SK-N-SH (cell line): Measurements from ENCODE around the gene TMEM72. TPM values are rescaled to one million over a fixed set of nuclear protein-coding genes. Genes with fewer than 3 reads are reported as not detected.

Source experiments
- CTCF ChIA-PET: fragments of 300-600, 350-600 bp; formaldehyde crosslinking; extraction: SDS; loops from one replicate; lab custom pipeline; 2021; lab: Yijun Ruan, JAX
- POLR2A ChIA-PET: fragments of 350-600 bp; sonication (Branson Sonifier 250); formaldehyde crosslinking; extraction: SDS; loops from one replicate; lab custom pipeline; 2020; ENCODE audit warnings: antibody characterized with exemption, inconsistent platforms; lab: Yijun Ruan, JAX
- DNase-seq: peaks from one replicate; pipeline ENCODE4 v3.0.0; 2012
- H2AFZ ChIP-seq: fragments of 200-600 bp; sonication (generic); 2 replicates; pipeline ENCODE4 v1.8.1; 2016; ENCODE audit warnings: antibody characterized with exemption, mild to moderate bottlenecking, low read depth
- H3F3A ChIP-seq: fragments of 200-600 bp; sonication (generic); replicated peaks from 2 replicates; pipeline ENCODE3; 2016; ENCODE audit warnings: antibody characterized with exemption, mild to moderate bottlenecking; ENCODE audit not compliant: insufficient read depth
- H3K27ac ChIP-seq, 2 experiments: fragments of 200-500 bp in 1 of 2; fragments of 200-600 bp in 1 of 2; sonication (Bioruptor generic) in 1 of 2; sonication (generic), shearing (Covaris generic) in 1 of 2; 2 replicates each; pipeline versions ENCODE4 v1.5.1 to v1.6.1; 2014 to 2016; ENCODE audit warnings: low read depth in 2 of 2, inconsistent platforms in 1 of 2, low read length in 1 of 2, mild to moderate bottlenecking in 1 of 2, mixed read lengths in 1 of 2
- H3K27me3 ChIP-seq: fragments of 200-600 bp; sonication (generic), shearing (Covaris generic); 2 replicates; pipeline ENCODE4 v1.6.1; 2016; ENCODE audit warnings: mixed run types; ENCODE audit not compliant: insufficient read depth
- H3K36me3 ChIP-seq, 2 experiments: fragments of 200-500 bp in 1 of 2; fragments of 200-600 bp in 1 of 2; sonication (Bioruptor generic) in 1 of 2; sonication (generic) in 1 of 2; replicated peaks in 1 of 2; 2 replicates each; pipeline versions ENCODE3 to v1.5.1; 2014 to 2016; ENCODE audit warnings: low read length in 1 of 2, mild to moderate bottlenecking in 1 of 2; ENCODE audit not compliant: insufficient read depth in 2 of 2, control insufficient read depth in 1 of 2
- H3K4me1 ChIP-seq, 2 experiments: fragments of 200-500 bp in 1 of 2; fragments of 200-600 bp in 1 of 2; sonication (Bioruptor generic) in 1 of 2; sonication (generic), shearing (Covaris generic) in 1 of 2; 2 replicates each; pipeline versions ENCODE4 v1.5.1 to v1.6.1; 2014 to 2016; ENCODE audit warnings: low read depth in 1 of 2, low read length in 1 of 2, mixed run types in 1 of 2; ENCODE audit not compliant: insufficient read depth in 2 of 2, control insufficient read depth in 1 of 2
- H3K4me2 ChIP-seq: fragments of 200-600 bp; sonication (generic), shearing (Covaris generic); 2 replicates; pipeline ENCODE4 v1.6.1; 2017; ENCODE audit warnings: mixed run types
- H3K4me3 ChIP-seq, 2 experiments: fragments of 200-500 bp in 1 of 2; fragments of 200-600 bp in 1 of 2; sonication (Bioruptor generic) in 1 of 2; sonication (generic), shearing (Covaris generic) in 1 of 2; 2 replicates each; pipeline versions ENCODE4 v1.5.1 to v1.8.1; 2014 to 2016; ENCODE audit warnings: low read depth in 2 of 2, inconsistent platforms in 1 of 2, low read length in 1 of 2, mild to moderate bottlenecking in 1 of 2, mixed read lengths in 1 of 2, moderate library complexity in 1 of 2
- H3K79me2 ChIP-seq: fragments of 200-600 bp; sonication (generic); 2 replicates; pipeline ENCODE4 v1.8.1; 2017; ENCODE audit warnings: mild to moderate bottlenecking; ENCODE audit not compliant: insufficient read depth
- H3K9ac ChIP-seq: fragments of 200-600 bp; sonication (generic); 2 replicates; pipeline ENCODE4 v1.6.1; 2017; ENCODE audit warnings: mixed run types
- H3K9me2 ChIP-seq: fragments of 200-600 bp; sonication (generic); 2 replicates; pipeline ENCODE4 v1.6.1; 2017; ENCODE audit warnings: mixed run types
- H3K9me3 ChIP-seq: fragments of 200-600 bp; sonication (generic); 2 replicates; pipeline ENCODE4 v1.6.1; 2017; ENCODE audit warnings: mixed run types, mild to moderate bottlenecking, moderate library complexity
- H4K20me1 ChIP-seq: fragments of 200-600 bp; sonication (generic); 2 replicates; pipeline ENCODE4 v1.6.1; 2017; ENCODE audit warnings: mild to moderate bottlenecking, mixed run types; ENCODE audit not compliant: insufficient read depth
- CHD2 ChIP-seq: fragments of 150-350 bp; IDR thresholded peaks from 2 replicates; pipeline ENCODE4 v1.6.1; 2018; ENCODE audit warnings: low read length; ENCODE audit not compliant: partially characterized antibody
- ELF1 ChIP-seq: IDR thresholded peaks from 2 replicates; pipeline ENCODE4 v1.4.0; 2012
- JUND ChIP-seq: IDR thresholded peaks from 2 replicates; pipeline ENCODE4 v1.4.0; 2012
- MAX ChIP-seq: IDR thresholded peaks from 2 replicates; pipeline ENCODE4 v1.4.0; 2012; ENCODE audit warnings: low read depth
- MEF2A ChIP-seq: IDR thresholded peaks from 2 replicates; pipeline ENCODE4 v1.4.0; 2012; ENCODE audit warnings: low read depth, borderline replicate concordance
- MXI1 ChIP-seq: IDR thresholded peaks from 2 replicates; pipeline ENCODE4 v1.6.1; 2012; ENCODE audit warnings: mild to moderate bottlenecking, low read depth, low read length, improper control_type of control experiment
- NFIC ChIP-seq: IDR thresholded peaks from 2 replicates; pipeline ENCODE4 v1.4.0; 2012; ENCODE audit warnings: borderline replicate concordance
- REST ChIP-seq: IDR thresholded peaks from 2 replicates; pipeline ENCODE4 v1.6.1; 2012; ENCODE audit warnings: mild to moderate bottlenecking, low read depth, low read length, moderate library complexity
- RFX5 ChIP-seq: IDR thresholded peaks from 2 replicates; pipeline ENCODE4 v1.6.1; 2012; ENCODE audit warnings: mild to moderate bottlenecking, improper control_type of control experiment, low read length
- RXRA ChIP-seq: IDR thresholded peaks from 2 replicates; pipeline ENCODE4 v1.4.0; 2012; ENCODE audit warnings: low read depth, mild to moderate bottlenecking, borderline replicate concordance
- SMC3 ChIP-seq: IDR thresholded peaks from 2 replicates; pipeline ENCODE4 v1.6.1; 2012; ENCODE audit warnings: low read depth, low read length, improper control_type of control experiment
- TAF1 ChIP-seq: IDR thresholded peaks from 2 replicates; pipeline ENCODE4 v1.6.1; 2012; ENCODE audit warnings: low read depth, mild to moderate bottlenecking, low read length, moderate library complexity, borderline replicate concordance
- WGBS: methylation state at CpG from one replicate; pipeline ENCODE4 v1.1.6; 2017; ENCODE audit warnings: low lambda C conversion rate; 5-methylcytosine and 5-hydroxymethylcytosine counted together
- polyA plus RNA-seq, 3 experiments: library from polyadenylated mRNA; depleted of rRNA; stranded (reverse); fragments of >200 nt; gene quantifications; 2 replicates each; pipeline ENCODE4 v1.2.3, GENCODE V29; 2012
- TF ChIP-seq, protein P1 (sequence below): fragments of 200-600 bp; sonication (generic); IDR thresholded peaks from 2 replicates; pipeline ENCODE4 v1.6.1; 2017; ENCODE audit warnings: antibody characterized with exemption, mild to moderate bottlenecking, moderate library complexity
- TF ChIP-seq, protein P2 (sequence below): fragments of 150-350 bp; IDR thresholded peaks from 2 replicates; pipeline ENCODE4 v1.6.1; 2016; ENCODE audit warnings: mild to moderate bottlenecking, low read depth, low read length
- TF ChIP-seq, protein P3 (sequence below): IDR thresholded peaks from 2 replicates; pipeline ENCODE4 v1.4.0; 2012; ENCODE audit warnings: low read depth, borderline replicate concordance
- TF ChIP-seq, protein P4 (sequence below): IDR thresholded peaks from 2 replicates; pipeline ENCODE4 v1.4.0; 2012; ENCODE audit warnings: low read depth, borderline replicate concordance
- TF ChIP-seq, protein P5 (sequence below): IDR thresholded peaks from 2 replicates; pipeline ENCODE4; 2012

TMEM72 gene
- polyA plus RNA-seq, 1 of the 3 experiments (the other 2 are of a cell fraction), result not detected

- TF ChIP-seq NFIC, result no peak
Measured at GRCh38 chr10:44963772-44964633, 52.9 kb downstream of the TMEM72 start (continued).

DNA sequence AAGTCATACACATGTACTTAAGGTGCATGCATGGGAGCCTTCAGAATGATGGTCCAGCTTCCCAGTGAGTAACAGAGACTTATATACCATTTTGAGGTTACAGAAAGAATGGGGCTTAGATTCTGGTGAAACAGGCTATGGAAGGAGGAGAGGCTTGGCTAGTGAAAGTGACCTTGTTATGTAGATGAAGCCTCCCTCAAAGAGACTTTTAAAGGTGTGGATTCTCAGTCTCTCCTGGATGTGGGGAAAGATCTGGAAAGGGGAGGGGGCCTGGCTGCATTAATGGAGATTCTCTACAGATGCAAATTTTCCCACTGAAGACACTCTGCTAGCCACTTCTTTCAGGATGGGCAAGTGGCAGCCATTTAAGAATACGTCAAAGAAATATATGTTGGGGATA lies 54.0 kb downstream of the TMEM72 start:
- Histone ChIP-seq H3K79me2 (no peaks in the 10 kb centered on the region), H3K27ac (no peak overlapping the region), H3K27me3 (no peaks in the 10 kb centered on the region), H2AFZ (no peak overlapping the region), H3K9ac (no peak overlapping the region)
- DNase-seq, result no peak
- TF ChIP-seq SMC3 (no peak), JUND (no peak), RFX5 (no peak), CHD2 (no peak), NFIC (no peak), MXI1 (no peak), REST (no peak), MAX (no peak), TAF1 (no peak), MEF2A (no peak), RXRA (no peak), ELF1 (no peak)
- TF ChIP-seq, protein P1, sequence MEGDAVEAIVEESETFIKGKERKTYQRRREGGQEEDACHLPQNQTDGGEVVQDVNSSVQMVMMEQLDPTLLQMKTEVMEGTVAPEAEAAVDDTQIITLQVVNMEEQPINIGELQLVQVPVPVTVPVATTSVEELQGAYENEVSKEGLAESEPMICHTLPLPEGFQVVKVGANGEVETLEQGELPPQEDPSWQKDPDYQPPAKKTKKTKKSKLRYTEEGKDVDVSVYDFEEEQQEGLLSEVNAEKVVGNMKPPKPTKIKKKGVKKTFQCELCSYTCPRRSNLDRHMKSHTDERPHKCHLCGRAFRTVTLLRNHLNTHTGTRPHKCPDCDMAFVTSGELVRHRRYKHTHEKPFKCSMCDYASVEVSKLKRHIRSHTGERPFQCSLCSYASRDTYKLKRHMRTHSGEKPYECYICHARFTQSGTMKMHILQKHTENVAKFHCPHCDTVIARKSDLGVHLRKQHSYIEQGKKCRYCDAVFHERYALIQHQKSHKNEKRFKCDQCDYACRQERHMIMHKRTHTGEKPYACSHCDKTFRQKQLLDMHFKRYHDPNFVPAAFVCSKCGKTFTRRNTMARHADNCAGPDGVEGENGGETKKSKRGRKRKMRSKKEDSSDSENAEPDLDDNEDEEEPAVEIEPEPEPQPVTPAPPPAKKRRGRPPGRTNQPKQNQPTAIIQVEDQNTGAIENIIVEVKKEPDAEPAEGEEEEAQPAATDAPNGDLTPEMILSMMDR, result no peak
- TF ChIP-seq, protein P2, sequence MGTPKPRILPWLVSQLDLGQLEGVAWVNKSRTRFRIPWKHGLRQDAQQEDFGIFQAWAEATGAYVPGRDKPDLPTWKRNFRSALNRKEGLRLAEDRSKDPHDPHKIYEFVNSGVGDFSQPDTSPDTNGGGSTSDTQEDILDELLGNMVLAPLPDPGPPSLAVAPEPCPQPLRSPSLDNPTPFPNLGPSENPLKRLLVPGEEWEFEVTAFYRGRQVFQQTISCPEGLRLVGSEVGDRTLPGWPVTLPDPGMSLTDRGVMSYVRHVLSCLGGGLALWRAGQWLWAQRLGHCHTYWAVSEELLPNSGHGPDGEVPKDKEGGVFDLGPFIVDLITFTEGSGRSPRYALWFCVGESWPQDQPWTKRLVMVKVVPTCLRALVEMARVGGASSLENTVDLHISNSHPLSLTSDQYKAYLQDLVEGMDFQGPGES, result no peak
- TF ChIP-seq, protein P3, sequence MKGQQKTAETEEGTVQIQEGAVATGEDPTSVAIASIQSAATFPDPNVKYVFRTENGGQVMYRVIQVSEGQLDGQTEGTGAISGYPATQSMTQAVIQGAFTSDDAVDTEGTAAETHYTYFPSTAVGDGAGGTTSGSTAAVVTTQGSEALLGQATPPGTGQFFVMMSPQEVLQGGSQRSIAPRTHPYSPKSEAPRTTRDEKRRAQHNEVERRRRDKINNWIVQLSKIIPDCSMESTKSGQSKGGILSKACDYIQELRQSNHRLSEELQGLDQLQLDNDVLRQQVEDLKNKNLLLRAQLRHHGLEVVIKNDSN, result no peak
- TF ChIP-seq, protein P4, sequence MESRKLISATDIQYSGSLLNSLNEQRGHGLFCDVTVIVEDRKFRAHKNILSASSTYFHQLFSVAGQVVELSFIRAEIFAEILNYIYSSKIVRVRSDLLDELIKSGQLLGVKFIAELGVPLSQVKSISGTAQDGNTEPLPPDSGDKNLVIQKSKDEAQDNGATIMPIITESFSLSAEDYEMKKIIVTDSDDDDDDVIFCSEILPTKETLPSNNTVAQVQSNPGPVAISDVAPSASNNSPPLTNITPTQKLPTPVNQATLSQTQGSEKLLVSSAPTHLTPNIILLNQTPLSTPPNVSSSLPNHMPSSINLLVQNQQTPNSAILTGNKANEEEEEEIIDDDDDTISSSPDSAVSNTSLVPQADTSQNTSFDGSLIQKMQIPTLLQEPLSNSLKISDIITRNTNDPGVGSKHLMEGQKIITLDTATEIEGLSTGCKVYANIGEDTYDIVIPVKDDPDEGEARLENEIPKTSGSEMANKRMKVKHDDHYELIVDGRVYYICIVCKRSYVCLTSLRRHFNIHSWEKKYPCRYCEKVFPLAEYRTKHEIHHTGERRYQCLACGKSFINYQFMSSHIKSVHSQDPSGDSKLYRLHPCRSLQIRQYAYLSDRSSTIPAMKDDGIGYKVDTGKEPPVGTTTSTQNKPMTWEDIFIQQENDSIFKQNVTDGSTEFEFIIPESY, result no peak
- TF ChIP-seq, protein P5, sequence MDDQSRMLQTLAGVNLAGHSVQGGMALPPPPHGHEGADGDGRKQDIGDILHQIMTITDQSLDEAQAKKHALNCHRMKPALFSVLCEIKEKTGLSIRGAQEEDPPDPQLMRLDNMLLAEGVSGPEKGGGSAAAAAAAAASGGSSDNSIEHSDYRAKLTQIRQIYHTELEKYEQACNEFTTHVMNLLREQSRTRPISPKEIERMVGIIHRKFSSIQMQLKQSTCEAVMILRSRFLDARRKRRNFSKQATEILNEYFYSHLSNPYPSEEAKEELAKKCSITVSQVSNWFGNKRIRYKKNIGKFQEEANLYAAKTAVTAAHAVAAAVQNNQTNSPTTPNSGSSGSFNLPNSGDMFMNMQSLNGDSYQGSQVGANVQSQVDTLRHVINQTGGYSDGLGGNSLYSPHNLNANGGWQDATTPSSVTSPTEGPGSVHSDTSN, result no peak
- TF ChIP-seq, all 33 proteins: peak for 0
- Histone ChIP-seq H3F3A (no peaks in the 10 kb centered on the region), H3K4me3 (no peak overlapping the region), H3K9me3 (no peaks in the 10 kb centered on the region), H4K20me1 (no peaks in the 10 kb centered on the region), H3K4me1 (peaks cover 12 to 20% of the 10 kb centered on the region in 2 experiments; a peak in 1 of 4 replicates), H3K9me2 (no peaks in the 10 kb centered on the region), H3K4me2 (no peak overlapping the region), H3K36me3 (no peaks in the 10 kb centered on the region)
- 100% methylated on average over 1 of the region's 1 CpG for WGBS
- POLR2A ChIA-PET, result interaction anchor here (1.1 kb wide), 1 partner anchor 35 kb away, joined by 4 read pairs; no protein-coding TSS in a partner anchor
- CTCF ChIA-PET, result interaction anchor here (0.8 to 9.6 kb wide), 4 partner anchors 10 to 40 kb away, joined by 3 to 81 read pairs (median 3); no protein-coding TSS in a partner anchor
